PC-9 (cell line): ENCODE measurements around the gene NUBP2.

Source experiments
- CTCF ChIP-seq: fragments of 200-600 bp; sonication (generic); conservative IDR thresholded peaks from 2 replicates; pipeline ENCODE4 v1.6.1; 2017; ENCODE audit warnings: mixed run types, antibody characterized with exemption, mild to moderate bottlenecking, moderate library complexity
- EZH2 ChIP-seq: fragments of 200-600 bp; sonication (generic); IDR thresholded peaks from 2 replicates; pipeline ENCODE4 v1.8.0; 2017; ENCODE audit warnings: antibody characterized with exemption, low read depth

GRCh38 chr16:1817276-1817589, 34.5 kb downstream of the NUBP2 start:
- TF ChIP-seq CTCF (no peak), EZH2 (no peak)
